Caco-2 (cell line): ENCODE measurements around the gene PTPRN2. TPM values are rescaled to one million over a fixed set of nuclear protein-coding genes. Genes with fewer than 3 reads are reported as not detected.

ENCODE experiments used
- BruUV-seq: library from RNA; stranded (reverse); fragments of 400-500 nt; replicated peaks from 2 replicates; lab custom pipeline; 2021; lab: Mats Ljungman, UMichigan
- CTCF ChIA-PET: fragments of 300-600 bp; sonication (Branson Sonifier 250); formaldehyde crosslinking; loops from one replicate; lab custom pipeline; 2022; ENCODE audit warnings: antibody characterized with exemption; lab: Charles Lee
- POLR2A ChIA-PET: fragments of 300-600 bp; sonication (Branson Sonifier 250); formaldehyde crosslinking; loops from one replicate; lab custom pipeline; 2022; ENCODE audit warnings: antibody characterized with exemption; lab: Charles Lee
- DNase-seq, 2 experiments: peaks; one replicate each; pipeline versions ENCODE4 v3.0.0 to v3.0.0-alpha.2; 2020 to 2022
- H3K27me3 ChIP-seq: replicated peaks from 2 replicates; pipeline ENCODE4 v1.6.0; 2011; ENCODE audit warnings: low read length; ENCODE audit not compliant: control insufficient read depth, insufficient read depth
- H3K36me3 ChIP-seq: 2 replicates; pipeline ENCODE4 v1.5.1; 2011; ENCODE audit warnings: low read length; ENCODE audit not compliant: control insufficient read depth, insufficient read depth
- H3K4me1 ChIP-seq: fragments of 250-450 bp; sonication (Bioruptor Pico); 2 replicates; pipeline ENCODE4 v1.5.1; 2020; ENCODE audit warnings: mild to moderate bottlenecking
- H3K4me3 ChIP-seq: 2 replicates; pipeline ENCODE4 v1.5.1; 2011; ENCODE audit warnings: low read depth, mild to moderate bottlenecking, control low read depth, low read length
- H3K9me3 ChIP-seq: fragments of 250-450 bp; sonication (Bioruptor Pico); 2 replicates; pipeline ENCODE4 v1.5.1; 2020; ENCODE audit warnings: mild to moderate bottlenecking, moderate library complexity
- H3K27ac Mint-ChIP-seq: one replicate; pipeline ENCODE4 v1.8.0; 2022; ENCODE audit warnings: mixed read lengths; ENCODE audit not compliant: unreplicated experiment
- H3K27me3 Mint-ChIP-seq: one replicate; pipeline ENCODE4 v1.8.0; 2022; ENCODE audit warnings: mixed read lengths; ENCODE audit not compliant: insufficient read depth, unreplicated experiment
- H3K36me3 Mint-ChIP-seq: one replicate; pipeline ENCODE4 v1.8.0; 2022; ENCODE audit warnings: mild to moderate bottlenecking, mixed read lengths; ENCODE audit not compliant: insufficient read depth, unreplicated experiment
- H3K4me1 Mint-ChIP-seq: one replicate; pipeline ENCODE4 v1.8.0; 2022; ENCODE audit warnings: low read depth, mixed read lengths; ENCODE audit not compliant: unreplicated experiment
- H3K4me3 Mint-ChIP-seq: one replicate; pipeline ENCODE4 v1.8.0; 2022; ENCODE audit warnings: mild to moderate bottlenecking, moderate library complexity, mixed read lengths; ENCODE audit not compliant: unreplicated experiment
- H3K9me3 Mint-ChIP-seq: one replicate; pipeline ENCODE4 v1.8.0; 2022; ENCODE audit warnings: mixed read lengths; ENCODE audit not compliant: unreplicated experiment
- CTCF ChIP-seq, 2 experiments: fragments of 200-600 bp in 1 of 2; IDR thresholded peaks; 1 replicate in 1 of 2; 2 replicates in 1 of 2; pipeline versions ENCODE4 v1.5.1 to v1.8.0; 2011 to 2022; ENCODE audit warnings: antibody characterized with exemption in 1 of 2, control low read depth in 1 of 2, inconsistent platforms in 1 of 2, low read depth in 1 of 2, low read length in 1 of 2, mild to moderate bottlenecking in 1 of 2, moderate library complexity in 1 of 2; ENCODE audit not compliant: insufficient read depth in 1 of 2, severe bottlenecking in 1 of 2, unreplicated experiment in 1 of 2
- intact Hi-C: fragments of 100-400 bp; cut with micrococcal nuclease; formaldehyde crosslinking; loops from one replicate; pipeline ENCODE4 v1.10.0; 2022; ENCODE audit not compliant: unreplicated experiment
- total RNA-seq: library from RNA; stranded (reverse); gene quantifications from 2 replicates; pipeline ENCODE4 v1.2.3, GENCODE V29; 2022

PTPRN2 gene
- total RNA-seq, 1 experiment from 2014 or later: 1.4 TPM

DNA sequence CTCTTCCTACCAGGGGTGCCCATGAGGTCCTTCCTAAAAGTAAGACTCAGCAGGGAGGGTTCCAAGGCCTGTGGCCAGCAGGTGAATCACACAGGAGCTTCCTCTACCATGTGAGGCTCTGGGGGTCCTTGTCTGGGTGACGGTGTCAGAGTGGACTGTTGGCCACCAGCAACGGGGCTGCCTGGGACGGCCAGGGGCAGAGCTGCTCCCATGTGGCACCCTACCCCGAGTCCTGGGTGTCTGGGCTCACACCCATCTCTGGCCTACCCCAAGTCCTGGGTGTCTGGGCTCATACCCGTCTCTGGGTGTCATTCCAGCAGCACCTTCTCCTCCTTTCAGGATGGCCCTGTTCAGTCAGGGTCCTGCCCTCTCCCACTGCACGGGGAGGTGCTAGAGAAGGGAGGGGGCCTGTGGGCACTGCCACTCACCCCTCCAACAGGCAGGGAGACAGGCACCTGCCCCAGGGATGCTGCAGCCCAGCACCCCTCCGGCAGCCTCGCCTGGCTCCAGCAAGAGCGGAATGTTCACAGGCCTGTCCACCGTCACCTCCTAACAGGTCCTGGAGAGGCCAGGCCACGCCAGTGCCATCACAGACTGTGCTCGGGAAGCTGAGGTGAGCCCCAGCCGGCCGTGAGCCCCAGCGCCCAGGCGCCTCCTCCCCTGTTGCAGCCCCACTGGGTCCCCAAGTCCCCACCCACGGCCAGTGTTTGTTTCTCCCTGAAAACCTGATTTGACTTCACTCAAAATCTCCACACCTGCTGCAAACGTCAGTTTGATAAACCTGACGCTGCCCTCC lies 143.7 kb downstream of the PTPRN2 start:
- CTCF ChIA-PET: no interaction called here
- H3K4me1 Mint-ChIP-seq: peaks cover 6% of the 10 kb centered on the region
- no peaks in the 10 kb centered on the region for H3K36me3 Mint-ChIP-seq

DNA sequence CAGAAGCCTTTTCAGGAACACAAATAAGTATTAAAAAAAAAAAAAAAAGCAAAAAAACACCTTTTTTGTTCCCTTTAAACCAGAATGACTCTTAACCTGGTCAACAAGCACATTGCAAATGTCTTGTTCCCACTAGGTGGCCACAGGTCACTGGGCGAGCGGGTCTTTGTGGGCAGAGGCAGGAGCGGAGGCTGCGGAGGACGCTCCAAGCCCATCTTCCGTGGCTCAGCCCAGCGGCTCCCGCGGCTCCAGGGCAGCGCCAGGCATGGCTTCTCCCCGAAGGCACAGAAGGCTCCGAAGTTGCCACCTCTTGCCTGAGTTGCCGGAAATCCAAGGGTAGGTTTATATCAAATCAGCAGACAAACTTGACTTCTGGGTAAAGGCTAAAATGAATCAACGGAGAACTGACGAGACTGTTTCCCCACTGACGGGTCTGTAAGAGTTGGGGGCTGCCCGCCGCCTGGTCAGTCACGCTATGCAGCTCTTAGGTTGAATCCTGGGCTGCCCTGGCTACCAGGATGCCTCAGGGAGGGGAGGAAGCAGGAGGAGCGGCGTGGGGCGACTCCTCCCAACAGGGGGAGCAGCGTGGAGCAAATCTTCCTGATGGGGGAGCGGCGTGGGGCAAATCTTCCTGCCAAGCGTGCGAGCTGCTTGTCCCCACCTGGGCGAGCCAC lies 144.5 kb downstream of the PTPRN2 start:
- CTCF ChIA-PET: no interaction called here
- Mint-ChIP-seq H3K27ac (no peak overlapping the region), H3K27me3 (no peaks in the 10 kb centered on the region), H3K4me1 (peaks cover 8% of the 10 kb centered on the region), H3K9me3 (peaks cover 36% of the 10 kb centered on the region), H3K36me3 (no peaks in the 10 kb centered on the region), H3K4me3 (no peak overlapping the region)
- intact Hi-C loops: no loop called here
- DNase-seq: no peak
- Histone ChIP-seq H3K4me3 (no peak overlapping the region), H3K4me1 (no peaks in the 10 kb centered on the region), H3K9me3 (no peaks in the 10 kb centered on the region), H3K27me3 (no peaks in the 10 kb centered on the region), H3K36me3 (no peaks in the 10 kb centered on the region)
- BruUV-seq: no TSS peak
- POLR2A ChIA-PET: no interaction called here
- TF ChIP-seq CTCF (IDR thresholded peaks at IDR 0.05; ENCODE audit: insufficient read depth in 1 of 2, low read depth in 1 of 2, low read length in 1 of 2, severe bottlenecking in 1 of 2, unreplicated experiment in 1 of 2): peak in 1 of 2 experiments; percentile 11

More for the DNA sequence above, 143.7 kb downstream of the PTPRN2 start:
- Mint-ChIP-seq H3K27me3 (no peaks in the 10 kb centered on the region), H3K27ac (no peak overlapping the region), H3K4me3 (no peak overlapping the region), H3K9me3 (peaks cover 35% of the 10 kb centered on the region)
- POLR2A ChIA-PET: no interaction called here
- peak in 1 of 2 experiments; percentile 32 for DNase-seq
- TF ChIP-seq CTCF (IDR thresholded peaks at IDR 0.05; ENCODE audit: insufficient read depth in 1 of 2, low read depth in 1 of 2, low read length in 1 of 2, severe bottlenecking in 1 of 2, unreplicated experiment in 1 of 2): no peak
- H3K4me1 ChIP-seq: no peaks in the 10 kb centered on the region
- intact Hi-C loops: no loop called here
- no peaks in the 10 kb centered on the region for H3K36me3 ChIP-seq
- H3K9me3 ChIP-seq: no peaks in the 10 kb centered on the region
- no TSS peak for BruUV-seq
- H3K4me3 ChIP-seq: no peak overlapping the region
- H3K27me3 ChIP-seq: no peaks in the 10 kb centered on the region

GRCh38 chr7:158442260-158442659 lies 145.4 kb downstream of the PTPRN2 start:
- Mint-ChIP-seq H3K4me3 (no peak overlapping the region), H3K27me3 (no peaks in the 10 kb centered on the region), H3K9me3 (peaks cover 36% of the 10 kb centered on the region), H3K36me3 (no peaks in the 10 kb centered on the region), H3K27ac (no peak overlapping the region), H3K4me1 (peaks cover 8% of the 10 kb centered on the region)
- intact Hi-C loops: no loop called here
- ChIA-PET POLR2A (no interaction called here), CTCF (interaction anchor here (0.5 kb wide), 1 partner anchor 273 kb away, joined by 6 read pairs; no protein-coding TSS in a partner anchor)
- Histone ChIP-seq H3K9me3 (no peaks in the 10 kb centered on the region), H3K36me3 (no peaks in the 10 kb centered on the region), H3K4me3 (no peak overlapping the region), H3K4me1 (no peaks in the 10 kb centered on the region), H3K27me3 (no peaks in the 10 kb centered on the region)
- DNase-seq: peak in 1 of 2 experiments; percentile 39
- no TSS peak for BruUV-seq
- peak; percentile 31 to 40 for TF ChIP-seq CTCF (IDR thresholded peaks at IDR 0.05; ENCODE audit: insufficient read depth in 1 of 2, low read depth in 1 of 2, low read length in 1 of 2, severe bottlenecking in 1 of 2, unreplicated experiment in 1 of 2)
